Fibroblast of the conjunctiva (primary cell): Measurements from ENCODE around the gene SRF.
A peak's percentile ranks its signal among the peaks of the same experiment; 100 is the strongest.
"Not testable (repeated sequence)": the region's sequence is repeated elsewhere in the genome, so short reads cannot be mapped to it uniquely, and the experiment has no call there.

Experiments used
- DNase-seq: peaks from one replicate; pipeline ENCODE4 v3.0.0-alpha.2; 2010; ENCODE audit warnings: low read depth

SRF gene

DNA sequence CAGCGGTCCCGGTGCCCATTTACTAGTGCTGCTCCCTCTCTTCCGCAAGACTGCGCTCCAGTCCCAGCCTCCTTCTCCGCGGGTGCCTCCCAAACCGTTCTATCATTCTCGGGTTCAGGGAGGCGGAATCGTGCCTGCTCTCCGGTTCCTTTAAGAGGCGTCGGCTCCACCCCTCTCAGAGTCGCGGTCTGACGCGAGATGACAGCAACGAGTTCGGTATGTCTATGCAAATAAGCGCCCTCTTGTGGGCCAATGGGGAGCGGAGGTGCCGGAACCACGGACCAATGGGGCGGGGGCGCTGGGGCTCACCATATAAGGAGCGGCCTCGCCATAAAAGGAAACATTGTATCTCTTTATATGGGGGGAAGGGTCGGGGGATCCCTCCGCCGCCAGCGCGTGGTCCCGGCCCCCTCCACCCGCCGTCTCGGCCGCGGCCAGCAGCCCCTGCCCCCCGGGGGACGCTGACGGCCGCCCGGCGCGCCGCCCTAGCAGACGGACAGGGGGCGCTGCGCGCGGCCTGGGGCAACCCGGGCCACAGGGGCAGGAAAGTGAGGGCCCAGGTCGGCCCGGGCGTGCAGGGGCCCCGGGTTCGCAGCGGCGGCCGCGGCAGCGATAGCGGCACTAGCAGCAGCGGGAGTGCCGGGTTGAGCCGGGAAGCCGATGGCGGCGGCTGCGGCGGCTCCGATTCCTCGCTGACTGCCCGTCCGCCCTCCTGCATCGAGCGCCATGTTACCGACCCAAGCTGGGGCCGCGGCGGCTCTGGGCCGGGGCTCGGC is at the start of gene SRF:
SRF (plus strand) TSS at position 339 of the 776 bp plus-strand sequence; CDS start at position 727, 388 bp downstream.
- peak; percentile 99 for DNase-seq

DNA sequence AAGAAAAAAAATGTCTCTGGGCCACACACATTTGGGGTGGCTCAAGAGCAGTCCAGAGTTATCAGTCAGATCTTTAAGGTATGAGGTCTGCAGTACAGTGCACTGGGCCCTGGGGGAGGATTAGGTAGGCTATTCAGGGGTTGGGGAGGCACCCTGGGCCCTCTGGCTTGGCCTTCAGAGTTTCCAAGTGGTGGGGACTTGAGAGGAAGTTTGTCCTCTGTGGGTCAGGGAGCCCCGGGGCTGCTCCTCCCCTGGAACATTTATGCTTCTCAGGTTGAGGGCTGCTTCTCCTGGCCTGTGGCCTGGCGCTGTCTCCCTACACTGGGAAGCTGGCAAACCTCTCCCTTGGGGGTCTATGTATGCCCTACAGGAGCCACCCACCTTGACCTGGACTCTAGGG is 48.9 kb upstream of the SRF start:
- DNase-seq: no peak

DNA sequence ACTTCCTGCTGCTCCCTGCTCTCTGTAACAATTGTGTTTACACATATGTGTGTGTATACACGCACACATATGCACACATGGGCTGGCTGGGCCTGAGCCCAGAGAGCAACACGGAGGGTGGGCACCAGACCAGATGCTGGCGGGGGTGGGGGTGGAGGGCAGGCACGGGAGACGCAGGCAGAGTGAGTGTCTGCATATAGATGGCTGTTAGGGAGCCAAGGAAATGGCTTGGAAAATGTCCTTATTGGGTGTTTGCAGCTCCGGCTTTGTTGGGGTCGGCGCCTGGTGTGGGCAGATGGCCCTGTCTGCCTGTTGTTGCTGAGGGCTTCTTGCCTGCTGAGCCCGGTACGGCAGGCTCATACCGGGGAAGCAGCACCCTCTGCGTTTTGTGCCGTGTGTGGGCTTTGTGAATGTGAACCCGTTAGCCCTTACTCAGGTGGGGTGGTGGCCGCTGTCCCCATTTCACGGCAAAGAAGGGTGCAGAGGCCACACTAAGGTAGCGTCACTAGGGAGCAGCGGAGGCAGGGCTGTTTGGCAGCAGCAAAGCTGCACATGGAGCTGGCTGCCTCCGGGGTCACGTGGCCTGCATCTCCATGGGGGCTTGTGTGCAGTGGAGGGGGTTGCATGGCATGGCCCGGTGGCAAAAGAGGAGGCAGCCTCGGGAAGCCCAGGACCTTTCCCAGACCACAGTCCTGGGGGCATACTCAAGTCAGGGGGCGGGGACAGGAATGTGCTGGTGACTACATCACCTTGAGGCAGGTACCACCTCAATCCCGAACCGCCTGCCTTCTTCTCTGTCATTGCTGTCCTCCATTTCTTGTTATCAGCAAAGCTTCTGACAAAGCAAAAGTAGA is 47.4 kb upstream of the SRF start:
- no peak for DNase-seq

DNA sequence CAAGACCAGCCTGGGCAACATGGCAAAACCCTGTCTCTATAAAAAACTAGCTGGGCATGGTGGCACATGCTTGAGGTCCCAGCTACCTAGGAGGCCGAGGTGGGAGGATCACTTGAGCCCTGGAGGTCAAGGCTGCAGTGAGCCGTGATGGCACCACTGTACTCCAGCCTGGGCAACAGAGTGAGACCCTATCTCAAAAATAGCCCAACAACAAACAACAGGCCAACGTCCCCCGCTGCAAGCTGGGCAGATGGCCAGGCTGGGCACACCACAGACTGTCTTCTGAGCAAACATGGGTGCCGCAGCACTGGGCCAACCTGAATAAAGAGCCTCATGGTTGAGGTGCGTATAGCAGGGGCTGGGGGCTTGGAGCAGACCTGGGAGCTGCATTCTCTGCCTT is 46.6 kb upstream of the SRF start:
- no peak for DNase-seq

DNA sequence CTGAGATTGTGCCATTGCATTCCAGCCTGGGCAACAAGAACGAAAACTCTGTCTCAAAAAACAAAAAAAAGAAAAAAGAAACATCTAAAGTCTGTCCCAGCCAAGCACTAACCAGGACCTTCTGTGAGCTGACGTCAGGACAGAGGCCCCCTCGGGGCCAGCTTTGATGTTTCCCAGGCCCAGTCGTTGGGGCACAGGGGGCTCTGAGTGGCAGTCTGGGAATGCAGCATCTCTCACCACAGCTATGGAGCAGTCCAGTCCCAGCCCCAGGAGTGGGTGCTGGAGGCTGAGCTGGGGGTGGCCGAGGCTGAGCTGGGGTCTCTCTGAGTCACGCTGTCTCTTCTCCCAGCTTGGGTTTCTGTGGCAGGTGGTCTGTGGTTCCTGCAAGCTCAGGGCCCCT is 46.0 kb upstream of the SRF start:
- peak; percentile 51 for DNase-seq

DNA sequence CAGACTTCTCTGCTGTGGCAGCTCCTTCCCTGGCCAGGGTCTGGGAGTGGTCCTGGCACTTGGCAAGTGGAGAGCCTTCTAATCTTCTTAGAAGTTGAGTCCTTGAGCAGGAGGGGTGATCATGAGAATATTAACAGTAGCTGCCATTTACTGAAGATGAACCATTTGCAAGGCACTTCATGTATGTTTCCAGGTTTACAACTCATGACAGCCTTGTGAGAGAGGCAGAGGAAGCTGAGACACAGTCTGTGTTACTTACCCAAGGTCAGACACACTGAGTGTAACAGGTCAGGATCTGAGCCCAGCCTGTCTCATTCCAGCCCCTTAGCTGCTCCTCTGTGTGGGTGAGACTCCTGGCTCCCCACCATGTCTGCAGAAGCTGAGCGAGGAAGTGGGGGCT is 45.5 kb upstream of the SRF start:
- DNase-seq: no peak

DNA sequence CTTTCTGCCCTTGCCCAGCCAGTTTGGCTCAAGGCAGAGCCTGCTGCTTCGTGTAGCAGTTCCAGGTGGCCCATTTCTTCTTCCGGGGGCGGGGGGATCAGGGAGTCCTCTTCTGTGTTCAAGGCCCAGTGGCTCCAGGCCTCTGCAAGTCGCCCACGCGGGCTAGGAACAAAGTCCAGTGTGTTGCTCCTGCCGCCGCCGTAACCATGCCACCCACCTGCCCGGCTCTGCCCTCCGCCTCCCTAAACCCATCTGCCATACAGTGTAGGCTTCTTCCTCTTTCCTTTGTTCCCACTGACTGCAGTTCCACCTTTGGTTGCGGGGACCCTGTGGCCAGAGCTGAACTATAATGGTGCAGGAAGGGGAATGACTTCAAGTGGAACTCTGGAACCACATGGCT is 43.9 kb upstream of the SRF start:
- no peak for DNase-seq

DNA sequence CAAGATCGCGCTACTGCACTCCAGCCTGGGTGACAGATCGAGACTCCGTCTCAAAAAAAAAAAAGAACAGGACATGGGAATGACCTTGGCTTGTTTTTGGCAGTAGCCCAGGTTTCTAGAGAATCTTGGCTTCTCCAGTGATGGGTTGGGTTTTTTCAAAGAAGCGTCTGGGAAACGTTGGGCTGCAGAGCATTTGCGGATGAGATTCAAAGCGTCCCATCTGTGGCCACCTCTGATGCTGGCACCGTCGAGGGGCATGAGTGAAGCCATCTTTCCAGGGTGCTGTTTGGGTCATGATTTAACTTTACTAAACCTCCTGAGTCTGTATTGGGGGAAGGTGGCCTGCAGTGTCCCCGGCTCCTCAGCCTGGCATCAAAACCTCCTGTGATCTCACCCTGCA is 43.2 kb upstream of the SRF start:
- DNase-seq: no peak

DNA sequence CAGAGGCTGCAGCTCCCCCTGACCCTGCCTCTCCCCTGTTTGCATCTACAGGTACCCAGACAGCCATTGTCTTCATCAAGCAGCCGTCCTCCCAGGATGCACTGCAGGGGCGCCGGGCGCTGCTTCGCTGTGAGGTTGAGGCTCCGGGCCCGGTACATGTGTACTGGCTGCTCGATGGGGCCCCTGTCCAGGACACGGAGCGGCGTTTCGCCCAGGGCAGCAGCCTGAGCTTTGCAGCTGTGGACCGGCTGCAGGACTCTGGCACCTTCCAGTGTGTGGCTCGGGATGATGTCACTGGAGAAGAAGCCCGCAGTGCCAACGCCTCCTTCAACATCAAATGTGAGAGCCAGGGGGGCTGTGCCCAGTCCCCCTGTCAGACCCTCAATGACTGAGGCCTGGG is 42.1 kb upstream of the SRF start:
- DNase-seq: no peak

DNA sequence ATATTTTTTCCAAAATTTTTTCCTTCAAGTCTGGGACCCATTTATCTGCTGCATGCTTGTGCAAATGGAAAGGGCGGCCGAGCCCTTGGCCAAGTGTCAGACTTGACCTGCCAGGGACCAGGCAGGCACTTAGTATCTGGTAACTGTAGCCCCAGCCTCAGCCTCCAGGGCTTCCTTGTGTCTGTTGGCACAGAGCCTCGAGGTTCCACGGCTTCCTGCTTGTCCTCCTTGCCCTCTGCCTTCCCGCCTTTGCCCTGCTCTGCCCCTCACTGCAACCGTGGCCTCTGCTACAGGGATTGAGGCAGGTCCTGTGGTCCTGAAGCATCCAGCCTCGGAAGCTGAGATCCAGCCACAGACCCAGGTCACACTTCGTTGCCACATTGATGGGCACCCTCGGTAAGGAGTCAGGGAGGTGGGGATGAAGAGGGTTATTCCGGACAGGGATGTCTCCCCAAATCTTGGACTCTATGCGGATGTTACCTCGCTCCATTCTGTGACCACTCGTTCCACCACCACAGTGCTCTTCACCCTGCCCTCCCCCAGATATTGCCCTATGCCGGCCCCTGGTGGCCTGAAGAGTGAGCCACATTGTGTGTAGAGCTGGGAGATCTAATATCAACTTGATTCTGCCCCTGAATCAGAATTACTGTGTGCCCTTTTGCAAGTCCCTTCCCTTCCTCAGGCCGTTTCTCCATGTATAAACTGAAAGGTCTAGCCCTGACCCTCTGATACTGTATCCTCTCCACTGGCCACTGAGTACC is 41.5 kb upstream of the SRF start:
- no peak for DNase-seq

DNA sequence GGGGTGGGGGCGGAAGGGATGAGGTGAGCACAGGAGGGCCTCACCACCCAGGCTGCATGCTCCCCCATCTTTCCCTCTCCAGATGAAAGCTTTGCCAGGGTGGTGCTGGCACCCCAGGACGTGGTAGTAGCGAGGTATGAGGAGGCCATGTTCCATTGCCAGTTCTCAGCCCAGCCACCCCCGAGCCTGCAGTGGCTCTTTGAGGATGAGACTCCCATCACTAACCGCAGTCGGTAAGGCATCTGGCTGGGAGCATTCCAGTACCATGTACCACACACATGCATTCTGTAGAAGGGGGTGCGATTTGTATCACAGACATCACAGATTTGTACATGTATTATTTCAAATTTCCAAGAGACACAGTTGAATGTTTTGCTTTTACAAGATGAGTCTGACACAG is 40.6 kb upstream of the SRF start:
- DNase-seq: no peak

DNA sequence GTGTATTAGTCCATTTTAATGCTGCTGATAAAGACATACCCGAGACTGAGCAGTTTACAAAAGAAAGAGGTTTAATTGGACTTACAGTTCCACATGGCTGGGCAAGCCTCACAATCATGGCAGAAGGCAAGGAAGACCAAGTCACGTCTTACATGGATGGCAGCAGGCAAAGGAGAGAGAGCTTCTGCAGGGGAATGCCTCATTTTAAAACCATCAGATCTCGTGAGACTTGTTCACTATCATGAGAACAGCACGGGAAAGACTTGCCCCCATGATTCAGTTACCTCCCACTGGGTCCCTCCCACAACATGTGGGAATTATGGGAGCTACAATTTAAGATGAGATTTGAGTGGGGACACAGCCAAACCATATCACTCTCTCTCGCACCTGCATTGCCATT is 39.7 kb upstream of the SRF start:
- not testable (repeated sequence) for DNase-seq

DNA sequence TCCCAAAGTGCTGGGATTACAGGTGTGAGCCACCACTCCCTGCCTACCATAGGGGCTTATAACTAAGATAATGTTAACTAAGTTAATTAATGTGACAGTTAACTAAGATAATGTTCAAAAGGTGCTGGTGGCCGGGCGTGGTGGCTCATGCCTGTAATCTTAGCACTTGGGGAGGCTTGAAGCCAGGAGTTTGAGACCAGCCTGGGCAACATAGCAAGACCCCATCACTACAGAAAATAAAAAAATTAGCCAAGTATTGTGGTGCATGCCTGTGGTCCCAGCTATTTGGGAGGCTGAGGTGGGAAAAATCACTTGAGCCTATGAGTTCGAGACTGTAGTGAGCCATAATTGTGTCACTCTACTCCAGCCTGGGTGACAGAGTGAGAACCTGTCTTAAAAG is 32.8 kb upstream of the SRF start:
- DNase-seq: no peak

DNA sequence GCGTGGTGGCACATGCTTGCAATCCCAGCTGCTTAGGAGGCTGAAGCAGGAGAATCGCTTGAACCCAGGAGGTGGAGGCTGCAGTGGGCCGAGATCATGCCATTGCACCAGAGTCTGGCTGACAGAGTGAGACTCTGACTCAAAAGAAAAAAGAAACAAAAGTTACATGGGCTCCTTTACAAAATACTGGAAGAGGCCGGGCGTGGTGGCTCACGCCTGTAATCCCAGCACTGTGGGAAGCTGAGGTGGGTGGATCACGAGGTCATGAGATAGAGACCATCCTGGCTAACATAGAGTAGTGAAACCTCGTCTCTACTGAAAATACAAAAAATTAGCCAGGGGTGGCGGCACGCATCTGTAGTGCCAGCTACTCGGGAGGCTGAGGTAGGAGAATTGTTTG is 31.1 kb upstream of the SRF start:
- DNase-seq: not testable (repeated sequence)

DNA sequence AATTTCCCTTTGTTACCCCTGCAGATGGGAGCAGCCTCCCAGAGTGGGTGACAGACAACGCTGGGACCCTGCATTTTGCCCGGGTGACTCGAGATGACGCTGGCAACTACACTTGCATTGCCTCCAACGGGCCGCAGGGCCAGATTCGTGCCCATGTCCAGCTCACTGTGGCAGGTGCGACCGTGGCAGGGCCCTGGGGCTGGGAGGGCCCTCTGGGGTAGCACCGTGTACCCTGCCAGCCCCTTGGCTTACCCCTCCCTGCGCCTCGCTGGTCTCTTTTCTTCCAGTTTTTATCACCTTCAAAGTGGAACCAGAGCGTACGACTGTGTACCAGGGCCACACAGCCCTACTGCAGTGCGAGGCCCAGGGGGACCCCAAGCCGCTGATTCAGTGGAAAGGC is 29.4 kb upstream of the SRF start:
- DNase-seq: no peak

DNA sequence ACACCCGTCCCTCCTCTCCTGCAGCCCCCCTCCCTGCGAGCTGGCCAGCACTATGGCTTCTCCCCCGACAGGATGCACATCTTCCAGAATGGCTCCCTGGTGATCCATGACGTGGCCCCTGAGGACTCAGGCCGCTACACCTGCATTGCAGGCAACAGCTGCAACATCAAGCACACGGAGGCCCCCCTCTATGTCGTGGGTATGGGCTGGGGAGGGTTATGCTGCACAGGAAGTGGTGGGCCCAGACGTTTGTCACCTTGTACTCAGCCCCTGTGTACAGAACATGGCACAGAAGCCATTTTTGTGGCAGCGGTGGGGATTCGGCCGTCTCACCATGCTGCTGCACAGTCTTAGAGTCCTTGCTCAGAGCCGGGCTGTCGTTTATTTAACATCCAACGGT is 29.0 kb upstream of the SRF start:
- no peak for DNase-seq

DNA sequence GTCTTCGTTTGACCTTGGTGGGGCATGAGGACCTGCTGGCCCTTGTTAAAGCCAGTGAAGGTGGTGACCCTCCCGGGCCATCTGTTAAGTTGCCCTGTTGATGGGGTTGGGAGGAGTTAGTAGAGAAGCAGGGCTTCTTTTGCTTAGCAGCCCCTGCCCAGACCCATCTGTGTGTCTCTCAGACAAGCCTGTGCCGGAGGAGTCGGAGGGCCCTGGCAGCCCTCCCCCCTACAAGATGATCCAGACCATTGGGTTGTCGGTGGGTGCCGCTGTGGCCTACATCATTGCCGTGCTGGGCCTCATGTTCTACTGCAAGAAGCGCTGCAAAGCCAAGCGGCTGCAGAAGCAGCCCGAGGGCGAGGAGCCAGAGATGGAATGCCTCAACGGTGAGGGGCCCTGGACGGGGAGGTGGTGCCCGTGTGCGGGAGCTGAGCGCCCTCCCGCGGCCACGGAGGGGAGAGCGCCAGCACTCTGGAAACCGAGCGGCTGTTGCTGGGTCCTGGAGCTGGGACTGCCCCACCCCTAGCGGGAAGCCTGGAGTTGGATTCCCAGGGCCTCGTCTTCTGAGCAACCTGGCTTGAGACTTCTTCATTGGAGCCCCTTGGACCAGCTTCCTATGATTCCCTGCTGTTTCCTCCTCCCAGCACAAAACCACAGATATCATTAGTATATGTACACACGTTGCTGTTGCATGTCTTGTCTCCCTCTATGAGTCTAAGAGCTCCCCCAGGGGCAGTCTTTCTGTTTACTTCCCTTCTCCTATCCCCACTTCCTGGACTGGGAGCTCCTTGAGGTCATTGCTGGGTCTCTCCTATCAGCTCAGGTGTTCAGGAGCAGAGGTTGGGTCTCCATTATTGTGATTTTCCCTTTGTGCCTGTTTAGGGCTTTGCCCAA is 27.6 kb upstream of the SRF start:
- DNase-seq: peak; percentile 89

DNA sequence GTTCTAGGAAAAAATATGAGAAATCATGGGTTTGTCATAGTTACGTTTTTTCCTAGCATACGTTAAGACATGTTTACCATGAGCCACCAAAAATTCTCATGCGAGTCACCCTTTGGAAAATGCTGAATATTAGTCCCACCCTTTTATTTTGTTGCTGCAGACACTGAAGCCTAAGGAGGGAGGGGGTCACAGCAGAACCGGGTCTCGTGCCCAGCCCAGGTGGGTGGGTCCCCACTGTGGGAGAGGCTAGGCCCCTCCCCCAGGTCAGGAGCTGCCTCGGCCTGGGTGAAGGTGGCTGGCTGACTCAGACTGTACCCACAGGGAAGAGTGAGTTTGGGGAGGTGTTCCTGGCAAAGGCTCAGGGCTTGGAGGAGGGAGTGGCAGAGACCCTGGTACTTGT is 26.2 kb upstream of the SRF start:
- DNase-seq: no peak

DNA sequence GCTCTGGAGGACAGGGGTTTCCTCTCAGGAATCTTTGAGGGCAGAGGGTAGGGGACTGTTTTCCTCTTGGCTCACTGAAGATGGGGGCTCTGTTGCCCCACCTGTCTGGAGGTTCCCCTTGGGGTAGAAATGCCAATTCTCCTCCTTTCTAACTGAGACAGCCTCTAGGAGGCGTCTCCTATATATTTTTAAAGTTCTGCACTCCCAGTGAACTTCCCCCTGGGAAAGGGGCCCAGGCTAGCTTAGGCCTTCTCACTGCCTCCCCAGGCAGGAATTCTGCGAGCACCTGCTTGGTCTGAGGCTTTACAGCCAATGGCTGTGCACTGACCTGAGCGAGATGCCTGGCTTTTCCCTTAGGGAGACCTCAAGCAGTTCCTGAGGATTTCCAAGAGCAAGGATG is 24.8 kb upstream of the SRF start:
- DNase-seq: no peak

DNA sequence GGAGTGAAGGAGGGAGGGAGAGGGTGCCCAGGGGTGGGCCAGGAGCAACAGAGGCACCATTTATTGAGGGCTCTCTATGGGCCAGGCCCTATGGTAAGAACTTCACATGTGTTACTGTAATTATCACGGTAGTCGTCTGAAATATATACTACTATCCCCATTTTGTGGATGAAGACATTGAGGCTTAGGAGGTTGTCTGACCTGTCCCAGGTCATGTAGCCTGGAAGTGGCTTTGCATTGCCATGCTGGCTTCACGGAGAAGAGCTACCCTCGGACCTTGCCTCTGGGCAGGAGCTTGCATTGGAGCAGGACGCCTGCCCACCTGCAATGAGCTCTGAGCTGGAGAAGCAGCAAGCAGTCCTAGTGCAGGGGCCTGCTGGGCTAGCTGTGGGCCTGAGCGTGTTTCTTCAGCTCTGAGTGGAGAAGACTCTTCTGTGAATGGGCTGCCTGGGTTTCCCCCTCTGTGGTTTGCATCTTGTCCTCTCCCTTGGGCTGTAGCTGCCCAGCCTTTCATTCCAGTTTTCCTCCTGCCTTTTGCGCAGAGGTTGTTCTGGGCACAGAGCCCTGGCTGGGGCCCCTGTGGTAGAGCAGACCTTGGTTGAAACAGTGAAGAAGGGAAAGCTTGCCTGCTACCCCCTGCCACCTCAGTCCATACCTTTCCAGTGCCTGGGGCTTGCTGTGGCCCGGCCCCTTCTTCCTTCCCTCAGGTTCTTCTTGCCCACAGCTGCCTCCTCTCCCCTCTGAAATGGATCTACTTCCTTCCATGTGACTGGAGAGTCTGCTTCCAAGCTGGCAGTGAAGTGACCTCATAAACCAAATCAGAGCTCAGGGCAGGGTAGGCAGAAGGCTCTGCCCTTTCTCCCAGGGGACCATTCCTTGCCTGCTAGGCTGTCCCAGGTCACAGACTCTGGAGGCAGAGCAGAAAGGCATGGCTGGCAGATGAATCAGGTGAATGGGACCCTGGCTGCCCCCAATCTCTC is 24.1 kb upstream of the SRF start:
- DNase-seq: no peak
